22Rv1 (cell line): ENCODE results near the gene RILPL2.
"Not testable (repeated sequence)": the region's sequence is repeated elsewhere in the genome, so short reads cannot be mapped to it uniquely, and the experiment has no call there.

Experiments
- H3K27ac ChIP-seq: fragments of 450-650 bp; 2 replicates; pipeline ENCODE4 v1.5.1; 2017
- ZFX ChIP-seq: fragments of 450-650 bp; IDR thresholded peaks from 2 replicates; pipeline ENCODE4 v1.6.1; 2017; ENCODE audit warnings: antibody characterized with exemption, borderline replicate concordance
- TF ChIP-seq, protein P1 (sequence below): fragments of 450-650 bp; IDR thresholded peaks from 2 replicates; pipeline ENCODE4 v1.5.1; 2017; ENCODE audit warnings: mild to moderate bottlenecking

Gene RILPL2

DNA sequence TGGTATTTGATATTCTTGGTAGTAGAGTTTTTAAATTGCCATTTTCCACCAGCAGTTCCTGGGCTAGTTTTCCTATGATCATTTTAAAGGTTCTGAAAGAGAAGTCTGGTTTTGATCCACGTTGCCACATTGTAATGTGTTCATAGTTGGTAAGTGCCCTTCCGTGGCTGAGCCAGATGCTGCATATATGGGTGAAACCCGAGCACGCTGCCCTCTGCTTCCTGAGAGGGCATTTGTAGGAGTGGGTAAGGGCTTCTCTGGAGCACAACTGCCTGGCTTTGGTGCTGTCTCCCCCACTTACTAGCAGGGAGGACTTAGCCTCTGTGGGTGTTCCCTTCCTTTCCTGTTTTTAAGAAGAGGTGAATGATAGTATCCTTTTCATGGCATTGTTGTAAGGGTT lies 28.6 kb upstream of the RILPL2 start:
- no peak overlapping the region for H3K27ac ChIP-seq
- TF ChIP-seq, protein P1, sequence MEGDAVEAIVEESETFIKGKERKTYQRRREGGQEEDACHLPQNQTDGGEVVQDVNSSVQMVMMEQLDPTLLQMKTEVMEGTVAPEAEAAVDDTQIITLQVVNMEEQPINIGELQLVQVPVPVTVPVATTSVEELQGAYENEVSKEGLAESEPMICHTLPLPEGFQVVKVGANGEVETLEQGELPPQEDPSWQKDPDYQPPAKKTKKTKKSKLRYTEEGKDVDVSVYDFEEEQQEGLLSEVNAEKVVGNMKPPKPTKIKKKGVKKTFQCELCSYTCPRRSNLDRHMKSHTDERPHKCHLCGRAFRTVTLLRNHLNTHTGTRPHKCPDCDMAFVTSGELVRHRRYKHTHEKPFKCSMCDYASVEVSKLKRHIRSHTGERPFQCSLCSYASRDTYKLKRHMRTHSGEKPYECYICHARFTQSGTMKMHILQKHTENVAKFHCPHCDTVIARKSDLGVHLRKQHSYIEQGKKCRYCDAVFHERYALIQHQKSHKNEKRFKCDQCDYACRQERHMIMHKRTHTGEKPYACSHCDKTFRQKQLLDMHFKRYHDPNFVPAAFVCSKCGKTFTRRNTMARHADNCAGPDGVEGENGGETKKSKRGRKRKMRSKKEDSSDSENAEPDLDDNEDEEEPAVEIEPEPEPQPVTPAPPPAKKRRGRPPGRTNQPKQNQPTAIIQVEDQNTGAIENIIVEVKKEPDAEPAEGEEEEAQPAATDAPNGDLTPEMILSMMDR = no peak
- TF ChIP-seq ZFX = no peak

DNA sequence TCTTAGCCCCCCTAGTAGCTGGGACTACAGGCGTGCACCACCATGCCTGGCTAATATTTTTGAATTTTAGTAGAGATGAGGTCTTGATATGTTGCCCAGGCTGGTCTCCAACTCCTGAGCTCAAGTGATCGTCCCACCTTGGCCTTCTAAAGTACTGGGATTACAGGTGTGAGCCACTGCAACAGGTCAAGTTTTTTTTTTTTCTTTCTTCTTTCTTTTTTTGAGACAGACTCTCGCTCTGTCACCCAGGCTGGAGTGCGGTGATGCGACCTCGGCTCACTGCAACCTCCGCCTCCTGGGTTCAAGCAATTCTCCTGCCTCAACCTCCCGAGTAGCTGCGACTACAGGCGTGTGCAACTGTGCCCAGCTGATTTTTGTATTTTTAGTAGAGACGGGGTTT lies 26.7 kb upstream of the RILPL2 start:
- not testable (repeated sequence) for H3K27ac ChIP-seq

DNA sequence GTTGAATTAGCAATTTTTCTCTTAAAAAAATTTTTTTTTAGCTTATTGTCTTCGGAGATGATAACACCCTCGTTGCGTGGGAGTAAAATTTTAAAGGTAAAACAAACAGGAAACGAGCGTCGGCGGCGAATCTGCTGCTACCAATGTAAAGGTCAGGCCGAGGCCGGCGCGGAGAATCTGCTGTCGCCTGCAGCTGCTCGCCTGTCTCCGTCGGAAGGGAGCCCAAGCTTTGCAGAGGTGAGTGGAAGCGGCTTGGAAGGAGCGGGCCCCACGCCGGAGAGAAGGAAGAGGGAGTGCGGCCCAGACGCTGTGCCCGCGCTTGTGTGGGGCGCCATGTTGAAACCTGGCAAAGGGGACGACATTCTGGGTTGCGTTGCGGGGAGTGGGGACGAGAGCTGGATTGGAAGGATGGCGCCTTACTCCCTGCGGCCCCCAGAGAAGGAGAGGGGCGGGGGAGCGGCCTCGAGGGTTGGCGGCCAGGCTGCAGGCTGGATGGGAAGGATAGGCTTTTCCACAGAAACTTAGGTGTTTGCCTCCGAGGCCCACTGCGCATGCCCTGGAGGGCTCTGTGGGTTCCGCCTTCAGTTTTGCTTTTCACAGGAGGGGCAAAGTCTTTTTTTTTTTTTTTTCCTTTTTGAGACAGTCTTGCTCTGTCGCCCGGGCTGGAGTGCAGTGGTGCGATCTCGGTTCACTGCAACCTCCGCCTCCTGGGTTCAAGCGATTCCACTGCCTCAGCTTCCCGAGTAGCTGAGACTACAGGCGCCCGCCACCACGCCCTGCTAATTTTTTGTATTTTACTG lies 21.7 kb upstream of the RILPL2 start, which contains the start of gene SNRNP35:
Gene SNRNP35 (plus strand): TSS at position 160 of the 800 bp plus-strand sequence. CDS start 7,402 bp downstream, outside the sequence.
- peak within 1 kb of the TSS; percentile 98 for H3K27ac ChIP-seq
- no peak for TF ChIP-seq ZFX
- TF ChIP-seq, protein P1 = no peak

GRCh38 chr12:123453165-123453564 lies 16.7 kb upstream of the RILPL2 start:
- no peak for TF ChIP-seq ZFX
- TF ChIP-seq, protein P1 = no peak
- peak overlapping the region; percentile 37; the same call in 1 of the 2 replicates for H3K27ac ChIP-seq

DNA sequence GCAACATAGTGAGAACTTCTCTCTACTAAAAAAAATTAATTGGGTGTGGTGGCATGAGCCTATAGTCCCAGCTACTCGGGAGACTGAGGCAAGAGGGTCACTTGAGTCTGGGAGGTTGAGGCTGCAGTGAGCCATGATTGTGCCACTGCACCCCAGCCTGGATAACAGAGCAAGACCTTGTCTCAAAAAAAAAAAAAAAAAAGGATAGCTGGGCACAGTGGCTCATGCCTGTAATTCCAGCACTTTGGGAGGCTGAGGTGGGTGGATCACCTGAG lies 15.7 kb upstream of the RILPL2 start:
- peak overlapping the region; percentile 46 for H3K27ac ChIP-seq

- TF ChIP-seq, protein P1 = no peak
- TF ChIP-seq ZFX = no peak
- H3K27ac ChIP-seq = peak overlapping the region; percentile 46; the same call in 1 of the 2 replicates
These were observed 14.2 kb upstream of the RILPL2 start for GRCh38 chr12:123450636-123451035.

- TF ChIP-seq ZFX = no peak
- TF ChIP-seq, protein P1 = no peak
- H3K27ac ChIP-seq = 0 out of 2 replicates have a peak overlapping the region, but pooled peaks have one; percentile 13
These were observed 13.4 kb upstream of the RILPL2 start for GRCh38 chr12:123449856-123450255.

GRCh38 chr12:123449249-123449733 lies 12.8 kb upstream of the RILPL2 start:
- TF ChIP-seq ZFX = no peak
- TF ChIP-seq, protein P1 = no peak
- 0 out of 2 replicates have a peak overlapping the region, but pooled peaks have one; percentile 13 for H3K27ac ChIP-seq
